Type B pancreatic cell (in vitro differentiated cells): Measurements from ENCODE around the gene PHYH. TPM values are rescaled to one million over a fixed set of nuclear protein-coding genes. Genes with fewer than 3 reads are reported as not detected.
"Not testable (repeated sequence)": the region's sequence is repeated elsewhere in the genome, so short reads cannot be mapped to it uniquely, and the experiment has no call there.

ENCODE experiments used
- DNase-seq: peaks from one replicate; pipeline ENCODE4 v3.0.0; 2021; ENCODE audit warnings: mixed read lengths; ENCODE audit not compliant: unreplicated experiment; ENCODE audit errors: extremely low spot score
- H3K27ac Mint-ChIP-seq: 2 replicates; pipeline ENCODE4 v1.8.0; 2021; ENCODE audit warnings: mild to moderate bottlenecking, mixed read lengths
- H3K27me3 Mint-ChIP-seq: 2 replicates; pipeline ENCODE4 v1.8.0; 2021; ENCODE audit warnings: mixed read lengths
- H3K36me3 Mint-ChIP-seq: 2 replicates; pipeline ENCODE4 v1.8.0; 2021; ENCODE audit warnings: mixed read lengths
- H3K4me1 Mint-ChIP-seq: one replicate; pipeline ENCODE4 v1.8.0; 2021; ENCODE audit warnings: mixed read lengths; ENCODE audit not compliant: unreplicated experiment
- H3K4me3 Mint-ChIP-seq: 2 replicates; pipeline ENCODE4 v1.8.0; 2021; ENCODE audit warnings: mild to moderate bottlenecking, mixed read lengths
- H3K9me3 Mint-ChIP-seq: 2 replicates; pipeline ENCODE4 v1.8.0; 2021; ENCODE audit warnings: mixed read lengths
- CTCF ChIP-seq: fragments of 200-600 bp; sonication (generic); conservative IDR thresholded peaks from 2 replicates; pipeline ENCODE4 v1.5.0; 2021; ENCODE audit warnings: antibody characterized with exemption, mild to moderate bottlenecking
- total RNA-seq: library from RNA; stranded (reverse); gene quantifications from 2 replicates; pipeline ENCODE4 v1.2.1, GENCODE V29; 2021; ENCODE audit warnings: low replicate concordance

Gene PHYH
- total RNA-seq, 1 donor from 2014 or later, result 23.3 TPM

DNA sequence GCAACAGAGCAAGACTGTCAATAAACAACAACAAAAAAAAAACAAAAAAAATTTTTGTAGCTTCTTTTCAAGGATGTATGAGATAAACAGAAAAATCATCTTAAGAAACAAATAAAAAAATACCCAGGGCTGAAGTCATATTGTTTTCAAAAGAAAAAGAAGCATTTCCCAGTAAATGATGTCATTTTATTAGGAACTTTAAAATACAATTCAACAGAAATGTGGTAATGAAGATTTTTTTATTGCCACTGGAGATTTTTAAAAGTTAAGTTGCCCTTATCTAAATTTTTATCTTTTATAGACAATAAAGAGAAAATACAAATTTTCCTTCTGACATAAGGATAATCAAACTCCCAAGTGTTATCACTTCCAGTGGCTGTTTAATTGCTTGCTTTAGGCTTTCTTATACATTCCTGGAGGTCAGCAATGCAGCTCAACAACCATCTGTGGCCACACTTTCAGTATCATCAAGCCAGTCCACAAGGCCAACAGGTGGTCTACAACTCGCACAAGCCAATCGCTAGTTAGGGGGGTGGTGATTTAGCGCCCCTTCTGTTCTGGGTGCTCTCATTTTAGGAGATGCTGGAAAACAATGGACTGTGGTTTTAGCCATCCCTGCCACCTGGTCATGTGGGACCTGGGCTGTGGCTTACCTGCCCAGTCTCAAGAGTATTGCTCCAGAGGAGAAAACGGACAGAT is 37.4 kb upstream of the PHYH start:
- no peaks in the 10 kb centered on the region for H3K9me3 Mint-ChIP-seq
- H3K4me1 Mint-ChIP-seq, result peaks cover 22% of the 10 kb centered on the region
- H3K27ac Mint-ChIP-seq, result no peak overlapping the region
- H3K27me3 Mint-ChIP-seq, result no peaks in the 10 kb centered on the region
- no peak for DNase-seq
- no peak overlapping the region for H3K4me3 Mint-ChIP-seq
- H3K36me3 Mint-ChIP-seq, result peaks cover 23% of the 10 kb centered on the region
- TF ChIP-seq CTCF, result no peak

DNA sequence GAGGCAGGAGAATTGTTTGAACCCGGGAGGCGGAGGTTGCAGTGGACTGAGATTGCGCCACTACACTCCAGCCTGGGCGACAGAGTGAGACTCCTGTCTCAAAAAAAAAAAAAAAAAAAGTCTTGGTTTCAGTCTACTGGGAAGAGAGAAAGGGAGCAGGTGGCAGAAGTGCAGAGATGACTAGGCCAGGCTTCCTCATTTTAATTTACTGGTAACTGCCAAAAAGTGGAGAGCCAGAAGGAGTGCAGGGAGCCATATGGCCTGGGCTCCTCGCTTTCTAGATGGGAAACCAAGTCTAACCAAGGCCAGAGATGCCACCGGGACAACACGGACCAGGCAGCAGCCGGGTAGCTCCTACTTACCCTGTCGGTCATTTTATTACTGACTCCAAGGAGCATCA is 36.0 kb upstream of the PHYH start:
- no peak overlapping the region for H3K27ac Mint-ChIP-seq
- DNase-seq, result no peak

GRCh38 chr10:13334556-13334955 is 34.7 kb upstream of the PHYH start:
- H3K27ac Mint-ChIP-seq, result no peak overlapping the region
- H3K9me3 Mint-ChIP-seq, result no peaks in the 10 kb centered on the region
- peaks cover 16% of the 10 kb centered on the region for H3K4me1 Mint-ChIP-seq
- H3K36me3 Mint-ChIP-seq, result peaks cover 35% of the 10 kb centered on the region
- H3K4me3 Mint-ChIP-seq, result no peak overlapping the region
- TF ChIP-seq CTCF, result no peak
- DNase-seq, result no peak
- no peaks in the 10 kb centered on the region for H3K27me3 Mint-ChIP-seq

More for the DNA sequence above, 36.0 kb upstream of the PHYH start:
- H3K4me3 Mint-ChIP-seq, result no peak overlapping the region
- peaks cover 22% of the 10 kb centered on the region for H3K4me1 Mint-ChIP-seq
- H3K36me3 Mint-ChIP-seq, result peaks cover 33% of the 10 kb centered on the region
- no peaks in the 10 kb centered on the region for H3K27me3 Mint-ChIP-seq
- no peaks in the 10 kb centered on the region for H3K9me3 Mint-ChIP-seq
- TF ChIP-seq CTCF, result no peak

- Mint-ChIP-seq H3K4me1 (no peaks in the 10 kb centered on the region), H3K27ac (no peak overlapping the region), H3K36me3 (peaks cover 35% of the 10 kb centered on the region), H3K9me3 (no peaks in the 10 kb centered on the region), H3K4me3 (no peak overlapping the region), H3K27me3 (no peaks in the 10 kb centered on the region)
- no peak for DNase-seq
- no peak for TF ChIP-seq CTCF
These were observed 31.8 kb upstream of the PHYH start for GRCh38 chr10:13331646-13332045.

DNA sequence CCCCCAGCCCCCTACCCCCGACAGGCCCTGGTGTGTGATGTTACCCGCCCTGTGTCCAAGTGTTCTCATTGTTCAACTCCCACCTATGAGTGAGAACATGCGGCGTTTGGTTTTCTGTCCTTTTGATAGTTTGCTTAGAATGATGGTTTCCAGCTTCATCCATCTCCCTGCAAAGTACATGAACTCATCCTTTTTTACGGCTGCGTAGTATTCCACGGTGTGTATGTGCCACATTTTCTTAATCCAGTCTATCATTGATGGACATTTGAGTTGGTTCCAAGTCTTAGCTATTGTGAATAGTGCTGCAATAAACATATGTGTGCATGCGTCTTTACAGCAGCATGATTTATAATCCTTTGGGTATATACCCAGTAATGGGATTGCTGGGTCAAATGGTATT is 31.1 kb upstream of the PHYH start:
- not testable (repeated sequence) for H3K27ac Mint-ChIP-seq, H3K4me1 Mint-ChIP-seq, DNase-seq, H3K27me3 Mint-ChIP-seq, H3K4me3 Mint-ChIP-seq, H3K9me3 Mint-ChIP-seq
- peaks cover 37% of the 10 kb centered on the region for H3K36me3 Mint-ChIP-seq

DNA sequence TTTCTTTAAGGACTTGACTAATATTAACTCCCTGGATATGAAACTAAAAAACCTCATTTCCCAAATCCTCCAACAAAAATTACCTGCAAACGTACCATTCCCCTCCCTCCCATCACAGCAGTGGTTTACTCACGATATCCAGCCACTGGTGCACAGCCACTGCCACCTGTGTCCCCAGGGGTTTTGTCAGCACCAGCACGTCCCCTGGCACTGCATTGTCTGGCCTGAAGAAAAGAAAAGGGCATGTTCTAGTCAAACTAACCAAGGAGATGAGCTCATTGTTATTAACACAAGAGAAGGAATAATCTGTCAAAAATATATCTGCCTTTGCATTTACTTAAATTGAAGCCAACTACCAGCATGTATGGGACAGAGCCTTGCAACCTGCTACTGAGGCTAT is 29.7 kb upstream of the PHYH start:
- no peaks in the 10 kb centered on the region for H3K27me3 Mint-ChIP-seq
- H3K36me3 Mint-ChIP-seq, result peaks cover 46% of the 10 kb centered on the region
- H3K9me3 Mint-ChIP-seq, result no peaks in the 10 kb centered on the region
- no peak for TF ChIP-seq CTCF
- DNase-seq, result no peak
- no peak overlapping the region for H3K27ac Mint-ChIP-seq
- no peaks in the 10 kb centered on the region for H3K4me1 Mint-ChIP-seq
- H3K4me3 Mint-ChIP-seq, result no peak overlapping the region
